ENCODE data around the gene TBC1D10B.

GRCh38 chr16:30372725-30373124 is 2.4 kb upstream of the TBC1D10B start:
- no peak for TF ChIP-seq CTCF (IDR thresholded peaks at IDR 0.05; ENCODE audit: low read length)
- no peak for TF ChIP-seq EZH2 (IDR thresholded peaks at IDR 0.05; ENCODE audit: borderline replicate concordance, low read length)

Measured in OCI-LY1 (cell line).